ENCODE data around the gene MFSD2B. TPM values are rescaled to one million over a fixed set of nuclear protein-coding genes. Genes with fewer than 3 reads are reported as not detected.

Gene MFSD2B
- total RNA-seq, 1 donor from 2014 or later, result not detected

GRCh38 chr2:24022975-24023575, 13.2 kb downstream of the MFSD2B start:
- H3K4me3 ChIP-seq, result no peak overlapping the region
- no peak overlapping the region for H3K27ac ChIP-seq
- DNase-seq (ENCODE audit: extremely low spot score in 2 of 2), result peak in 1 of 2 donors; percentile 79
- H3K9me3 ChIP-seq, result no peaks in the 10 kb centered on the region
- intact Hi-C loops (cut with DNase I), result no loop called here
- no peak for TF ChIP-seq POLR2A (IDR thresholded peaks at IDR 0.05)
- no peak for TF ChIP-seq CTCF (IDR thresholded peaks at IDR 0.05)
- no peak for TF ChIP-seq POLR2AphosphoS5 (IDR thresholded peaks at IDR 0.05; ENCODE audit: insufficient read depth in 1 of 2, low read depth in 1 of 2)
- peaks cover 0 to 11% of the 10 kb centered on the region in 2 donors for H3K36me3 ChIP-seq
- H3K4me1 ChIP-seq, result no peaks in the 10 kb centered on the region
- no peaks in the 10 kb centered on the region for H3K27me3 ChIP-seq

GRCh38 chr2:24024018-24024417, 14.1 kb downstream of the MFSD2B start:
- TF ChIP-seq POLR2AphosphoS5 (IDR thresholded peaks at IDR 0.05; ENCODE audit: insufficient read depth in 1 of 2, low read depth in 1 of 2) (no peak), CTCF (IDR thresholded peaks at IDR 0.05) (no peak), POLR2A (IDR thresholded peaks at IDR 0.05) (no peak)
- H3K27ac ChIP-seq, result no peak overlapping the region
- H3K9me3 ChIP-seq, result no peaks in the 10 kb centered on the region
- H3K36me3 ChIP-seq, result peaks cover 0 to 21% of the 10 kb centered on the region in 2 donors
- intact Hi-C loops (cut with DNase I), result no loop called here
- no peaks in the 10 kb centered on the region for H3K27me3 ChIP-seq
- H3K4me1 ChIP-seq, result no peaks in the 10 kb centered on the region
- peak in 1 of 2 donors; percentile 77 for DNase-seq (ENCODE audit: extremely low spot score in 2 of 2)
- H3K4me3 ChIP-seq, result no peak overlapping the region

- H3K36me3 ChIP-seq, result peaks cover 0 to 32% of the 10 kb centered on the region in 2 donors
- no peak for DNase-seq (ENCODE audit: extremely low spot score in 2 of 2)
- no peaks in the 10 kb centered on the region for H3K9me3 ChIP-seq
- no peak overlapping the region for H3K27ac ChIP-seq
- intact Hi-C loops (cut with DNase I), result no loop called here
- H3K4me1 ChIP-seq, result no peaks in the 10 kb centered on the region
- no peak overlapping the region for H3K4me3 ChIP-seq
- H3K27me3 ChIP-seq, result no peaks in the 10 kb centered on the region
- TF ChIP-seq CTCF (IDR thresholded peaks at IDR 0.05) (no peak), POLR2A (IDR thresholded peaks at IDR 0.05) (no peak), POLR2AphosphoS5 (IDR thresholded peaks at IDR 0.05; ENCODE audit: insufficient read depth in 1 of 2, low read depth in 1 of 2) (no peak)
Measured at GRCh38 chr2:24024996-24025663, 15.2 kb downstream of the MFSD2B start.

- Histone ChIP-seq H3K4me1 (no peaks in the 10 kb centered on the region), H3K27ac (no peak overlapping the region), H3K4me3 (no peak overlapping the region), H3K27me3 (no peaks in the 10 kb centered on the region), H3K9me3 (no peaks in the 10 kb centered on the region), H3K36me3 (peaks cover 0 to 42% of the 10 kb centered on the region in 2 donors)
- intact Hi-C loops (cut with DNase I), result no loop called here
- DNase-seq (ENCODE audit: extremely low spot score in 2 of 2), result no peak
- no peak for TF ChIP-seq CTCF (IDR thresholded peaks at IDR 0.05)
Measured at GRCh38 chr2:24026233-24026632, 16.3 kb downstream of the MFSD2B start.

DNA sequence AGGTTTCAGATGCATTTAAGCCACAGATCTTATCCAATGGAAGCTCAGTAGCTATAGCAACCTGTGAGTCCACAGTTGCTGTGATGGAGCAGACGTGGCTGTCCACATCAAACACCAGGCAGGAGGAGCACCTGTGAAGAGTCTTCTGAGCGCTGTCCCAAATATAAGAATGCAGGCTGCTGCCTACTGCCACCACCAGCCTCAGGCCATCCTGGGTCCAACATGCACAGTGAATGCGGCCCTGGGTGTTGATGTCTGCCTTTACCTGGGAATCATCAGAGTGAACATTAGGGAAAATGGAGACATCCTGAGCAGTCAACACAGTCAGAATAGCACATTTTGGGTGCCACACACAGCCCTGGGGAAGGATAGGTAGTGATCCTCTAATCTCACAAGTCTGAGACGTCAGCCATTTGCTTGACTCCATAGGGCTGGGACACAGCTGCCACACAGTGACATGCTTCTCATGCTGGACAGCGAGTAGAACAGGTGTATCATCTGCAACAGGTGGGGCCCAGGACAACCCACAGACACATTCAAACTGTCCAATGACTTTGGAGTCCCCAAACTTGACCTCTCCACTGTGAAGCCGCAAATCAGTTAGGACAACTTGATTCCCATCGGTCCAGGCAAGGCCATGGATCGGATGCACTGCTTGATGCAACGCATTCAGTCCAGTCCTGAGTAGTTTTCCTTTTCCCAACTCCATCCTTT, 29.1 kb downstream of the MFSD2B start:
- no peak overlapping the region for H3K4me3 ChIP-seq
- H3K27ac ChIP-seq, result no peak overlapping the region
- intact Hi-C loops (cut with DNase I), result no loop called here
- no peak for DNase-seq (ENCODE audit: extremely low spot score in 2 of 2)
- no peaks in the 10 kb centered on the region for H3K9me3 ChIP-seq
- TF ChIP-seq POLR2A (IDR thresholded peaks at IDR 0.05) (no peak), POLR2AphosphoS5 (IDR thresholded peaks at IDR 0.05; ENCODE audit: insufficient read depth in 1 of 2, low read depth in 1 of 2) (no peak), CTCF (IDR thresholded peaks at IDR 0.05) (no peak)
- H3K4me1 ChIP-seq, result peaks cover 11% of the 10 kb centered on the region
- peaks cover 0 to 9% of the 10 kb centered on the region in 2 donors for H3K36me3 ChIP-seq
- H3K27me3 ChIP-seq, result no peaks in the 10 kb centered on the region
